B cell (primary cell): ENCODE measurements around the gene WDR31. TPM values are rescaled to one million over a fixed set of nuclear protein-coding genes. Genes with fewer than 3 reads are reported as not detected.

ENCODE experiments used
- ATAC-seq: fragments of 200-7000 bp; cut with Tn5 transposase; one replicate; pipeline ENCODE4 v1.10.0; 2021; ENCODE audit warnings: low read depth, mild to moderate bottlenecking, moderate number of reproducible peaks, moderate library complexity
- CTCF ChIA-PET: fragments of 350-600 bp; sonication (Branson Sonifier 250); formaldehyde crosslinking; loops from one replicate; lab custom pipeline; 2021; ENCODE audit warnings: antibody characterized with exemption, inconsistent platforms; lab: Charles Lee
- POLR2A ChIA-PET: fragments of 350-600 bp; sonication (Branson Sonifier 250); formaldehyde crosslinking; loops from one replicate; lab custom pipeline; 2021; ENCODE audit warnings: antibody characterized with exemption; lab: Charles Lee
- DNase-seq: peaks from one replicate; pipeline ENCODE4 v3.0.0; 2013
- H2AFZ ChIP-seq: 2 replicates; pipeline ENCODE4 v1.6.1; 2012; ENCODE audit warnings: mild to moderate bottlenecking, low read depth, low read length; ENCODE audit not compliant: insufficient read depth, poor library complexity, severe bottlenecking
- H3K27ac ChIP-seq, 2 donors: 1 replicate in 1 of 2; 2 replicates in 1 of 2; pipeline ENCODE4 v1.5.1; 2012 to 2013; ENCODE audit warnings: low read length in 2 of 2, mild to moderate bottlenecking in 2 of 2, moderate library complexity in 1 of 2
- H3K27me3 ChIP-seq, 4 experiments: fragments of 200-600 bp in 1 of 4; sonication (generic) in 1 of 4; replicated peaks in 1 of 4; 1 replicate in 2 of 4; 2 replicates in 2 of 4; pipeline versions ENCODE4 v1.6.1 to v1.7.0; 2013 to 2016; ENCODE audit warnings: low read length in 3 of 4, mild to moderate bottlenecking in 2 of 4, mixed read lengths in 1 of 4, moderate library complexity in 1 of 4; ENCODE audit not compliant: insufficient read depth in 4 of 4, control insufficient read depth in 3 of 4; ENCODE audit errors: control extremely low read depth in 1 of 4
- H3K36me3 ChIP-seq, 2 experiments: replicated peaks in 1 of 2; 1 replicate in 1 of 2; 2 replicates in 1 of 2; pipeline versions ENCODE4 v1.6.1 to v1.7.1; 2013; ENCODE audit warnings: low read length in 1 of 2; ENCODE audit not compliant: insufficient read depth in 2 of 2, control insufficient read depth in 1 of 2; ENCODE audit errors: control extremely low read depth in 1 of 2, extremely low read depth in 1 of 2
- H3K4me1 ChIP-seq, 2 donors: fragments of 200-600 bp in 1 of 2; sonication (generic) in 1 of 2; 1 replicate in 1 of 2; 2 replicates in 1 of 2; pipeline versions ENCODE4 v1.5.1 to v1.6.1; 2013 to 2017; ENCODE audit warnings: low read length in 2 of 2; ENCODE audit not compliant: control insufficient read depth in 2 of 2, insufficient read depth in 2 of 2
- H3K4me2 ChIP-seq: replicated peaks from 2 replicates; pipeline ENCODE3; 2012; ENCODE audit warnings: mild to moderate bottlenecking, low read depth, low read length; ENCODE audit not compliant: poor library complexity, severe bottlenecking
- H3K4me3 ChIP-seq, 5 experiments: fragments of 200-600 bp in 1 of 5; sonication (generic) in 1 of 5; 1 replicate in 3 of 5; 2 replicates in 2 of 5; pipeline versions ENCODE4 v1.5.1 to v1.7.0; 2011 to 2016; ENCODE audit warnings: low read length in 4 of 5, mild to moderate bottlenecking in 4 of 5, low read depth in 2 of 5, control low read depth in 1 of 5, moderate library complexity in 1 of 5; ENCODE audit not compliant: insufficient read depth in 1 of 5; ENCODE audit errors: control extremely low read depth in 1 of 5, extremely low read depth in 1 of 5
- H3K79me2 ChIP-seq: fragments of 200-600 bp; sonication (generic); one replicate; pipeline ENCODE4 v1.6.0; 2016; ENCODE audit warnings: low read length; ENCODE audit not compliant: control insufficient read depth, insufficient read depth
- H3K9ac ChIP-seq: fragments of 200-600 bp; sonication (generic); 2 replicates; pipeline ENCODE4 v1.6.1; 2017; ENCODE audit warnings: mild to moderate bottlenecking, low read length, moderate library complexity
- H3K9me3 ChIP-seq, 3 donors: one replicate each; pipeline versions ENCODE4 v1.6.1 to v1.7.1; 2013; ENCODE audit warnings: low read length in 2 of 3; ENCODE audit not compliant: control insufficient read depth in 2 of 3, insufficient read depth in 1 of 3; ENCODE audit errors: control extremely low read depth in 1 of 3
- H4K20me1 ChIP-seq: 2 replicates; pipeline ENCODE4 v1.6.0; 2012; ENCODE audit warnings: mild to moderate bottlenecking, low read length; ENCODE audit not compliant: insufficient read depth, control insufficient read depth, poor library complexity, severe bottlenecking
- H3K27ac Mint-ChIP-seq: one replicate; pipeline ENCODE4 v1.8.0; 2021; ENCODE audit warnings: mixed read lengths
- H3K27me3 Mint-ChIP-seq: one replicate; pipeline ENCODE4 v1.8.0; 2021; ENCODE audit warnings: mixed read lengths
- H3K4me1 Mint-ChIP-seq: one replicate; pipeline ENCODE4 v1.8.0; 2021; ENCODE audit warnings: mixed read lengths
- H3K4me3 Mint-ChIP-seq: one replicate; pipeline ENCODE4 v1.8.0; 2021; ENCODE audit warnings: mixed read lengths
- H3K9me3 Mint-ChIP-seq: one replicate; pipeline ENCODE4 v1.8.0; 2022; ENCODE audit warnings: mixed read lengths; ENCODE audit not compliant: insufficient read depth
- CTCF ChIP-seq: fragments of 200-600 bp; IDR thresholded peaks from one replicate; pipeline ENCODE4 v1.8.0; 2022; ENCODE audit warnings: antibody characterized with exemption, mild to moderate bottlenecking
- EZH2 ChIP-seq: IDR thresholded peaks from 2 replicates; pipeline ENCODE4 v1.6.1; 2012; ENCODE audit warnings: borderline replicate concordance, low read depth, mild to moderate bottlenecking, moderate library complexity, low read length; ENCODE audit not compliant: insufficient read depth, poor library complexity, severe bottlenecking
- WGBS: methylation state at CpG from one replicate; pipeline ENCODE4 v1.1.5; 2013; ENCODE audit warnings: missing lambda C conversion rate; ENCODE audit not compliant: insufficient coverage; 5-methylcytosine and 5-hydroxymethylcytosine counted together
- intact Hi-C: fragments of 100-400 bp; cut with micrococcal nuclease; formaldehyde crosslinking; loops from one replicate; pipeline ENCODE4 v1.10.0; 2022
- polyA plus RNA-seq: library from polyadenylated mRNA; depleted of rRNA; stranded (reverse); fragments of >200 nt; gene quantifications from 2 replicates; pipeline ENCODE4 v1.2.3, GENCODE V29; 2012
- total RNA-seq, 2 donors: library from RNA; stranded (reverse); fragments of 120-200 nt in 1 of 2; gene quantifications; 1 replicate in 1 of 2; 2 replicates in 1 of 2; pipeline versions ENCODE4 v1.2.3 to v1.2.4, GENCODE V29; 2013 to 2022

WDR31 gene
- total and polyA plus RNA-seq, 2 donors (not counting 1 experiment from before 2014, with no cell fraction given) = 0.36 to 0.62 TPM

DNA sequence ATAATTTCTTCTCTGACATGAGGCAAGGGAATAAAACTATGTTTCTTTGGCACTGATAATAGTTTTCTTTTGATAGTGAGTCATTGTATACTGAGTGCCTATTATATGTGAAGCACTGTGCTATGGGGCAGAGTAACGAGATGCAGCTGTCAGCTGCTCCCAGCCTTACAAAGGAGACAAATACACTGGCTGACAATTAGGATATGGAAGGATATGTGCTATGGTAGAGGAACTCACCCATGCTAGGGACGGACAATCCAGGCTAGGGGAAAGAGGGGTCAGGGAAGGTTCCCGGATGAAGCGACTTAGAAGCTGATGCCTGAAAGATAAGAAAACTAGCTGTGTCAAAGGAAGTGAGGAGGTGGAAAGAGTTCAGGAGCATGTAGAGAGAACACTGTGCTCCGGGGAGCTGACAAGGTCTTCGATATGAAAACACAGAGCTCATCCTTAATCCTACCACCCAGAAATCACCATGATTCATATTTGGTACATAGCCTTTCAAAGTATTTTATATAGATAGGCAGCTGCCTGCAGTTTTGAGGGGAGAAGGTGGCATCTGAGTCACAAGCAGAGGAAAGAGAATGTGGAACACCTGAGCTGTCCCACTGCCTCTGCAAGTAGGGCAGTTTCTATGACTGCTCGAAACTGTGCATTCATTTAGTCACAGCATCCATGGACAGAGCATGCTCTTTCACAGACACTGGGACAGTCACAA is 21.4 kb upstream of the WDR31 start:
- H3K4me2 ChIP-seq = no peak overlapping the region
- no peak overlapping the region for H3K27ac Mint-ChIP-seq
- POLR2A ChIA-PET = no interaction called here

More for the DNA sequence above, 21.4 kb upstream of the WDR31 start:
- Histone ChIP-seq H3K9me3 (no peaks in the 10 kb centered on the region), H3K27me3 (no peaks in the 10 kb centered on the region), H2AFZ (no peak overlapping the region), H3K36me3 (no peaks in the 10 kb centered on the region), H3K9ac (no peak overlapping the region), H3K79me2 (no peaks in the 10 kb centered on the region), H3K27ac (no peak overlapping the region), H3K4me3 (no peak overlapping the region), H4K20me1 (no peaks in the 10 kb centered on the region), H3K4me1 (no peaks in the 10 kb centered on the region)
- 93% methylated on average over 4 of the region's 7 CpGs for WGBS
- CTCF ChIA-PET = no interaction called here
- H3K4me3 Mint-ChIP-seq = no peak overlapping the region
- no peaks in the 10 kb centered on the region for H3K9me3 Mint-ChIP-seq
- H3K27me3 Mint-ChIP-seq = peaks cover 4% of the 10 kb centered on the region
- TF ChIP-seq CTCF (no peak), EZH2 (no peak)
- DNase-seq = no peak
- ATAC-seq = no peak
- intact Hi-C loops = no loop called here
- H3K4me1 Mint-ChIP-seq = no peaks in the 10 kb centered on the region
